Esophagus muscularis mucosa (tissue), 4 donors: ENCODE data around the gene BRSK1. TPM values are rescaled to one million over a fixed set of nuclear protein-coding genes. Genes with fewer than 3 reads are reported as not detected.

ENCODE experiments used
- DNase-seq: peaks from one replicate; pipeline ENCODE4 v3.0.0-alpha.2; 2017; ENCODE audit errors: extremely low spot score
- H3K27ac ChIP-seq, 4 donors: fragments of 200-600 bp; sonication (generic); replicated peaks in 1 of 4; 1 replicate in 3 of 4; 2 replicates in 1 of 4; pipeline ENCODE4 v1.5.1; 2016 to 2019; ENCODE audit warnings: mild to moderate bottlenecking in 1 of 4
- H3K27me3 ChIP-seq, 4 donors: fragments of 200-600 bp; sonication (generic); one replicate each; pipeline versions ENCODE4 v1.5.1 to v1.6.0; 2016 to 2019
- H3K36me3 ChIP-seq, 4 donors: fragments of 200-600 bp; sonication (generic); one replicate each; pipeline ENCODE4 v1.5.1; 2016 to 2019
- H3K4me1 ChIP-seq, 4 donors: fragments of 200-600 bp; sonication (generic); one replicate each; pipeline ENCODE4 v1.5.1; 2016 to 2019
- H3K4me3 ChIP-seq, 4 donors: fragments of 200-600 bp; sonication (generic); 1 replicate in 2 of 4; 2 replicates in 2 of 4; pipeline ENCODE4 v1.5.1; 2016 to 2019; ENCODE audit warnings: mild to moderate bottlenecking in 4 of 4, moderate library complexity in 1 of 4
- H3K9me3 ChIP-seq, 4 donors: fragments of 200-600 bp; sonication (generic); 1 replicate in 3 of 4; 2 replicates in 1 of 4; pipeline ENCODE4 v1.5.1; 2016 to 2019
- CTCF ChIP-seq, 3 experiments: fragments of 200-600 bp in 2 of 3; fragments of 450-650 bp in 1 of 3; sonication (generic) in 2 of 3; IDR thresholded peaks; one replicate each; pipeline ENCODE4 v1.5.1; 2017 to 2019; ENCODE audit warnings: antibody characterized with exemption in 3 of 3, mild to moderate bottlenecking in 2 of 3, moderate library complexity in 1 of 3
- EP300 ChIP-seq: sonication (generic); formaldehyde crosslinking; IDR thresholded peaks from one replicate; pipeline ENCODE4 v1.6.1; 2017; ENCODE audit warnings: antibody characterized with exemption
- POLR2A ChIP-seq: fragments of 450-650 bp; IDR thresholded peaks from one replicate; pipeline ENCODE4 v1.6.1; 2017; ENCODE audit warnings: antibody characterized with exemption, moderate library complexity, mild to moderate bottlenecking, low read depth
- POLR2AphosphoS5 ChIP-seq, 2 donors: sonication (generic); formaldehyde crosslinking; IDR thresholded peaks; one replicate each; pipeline ENCODE4 v1.6.1; 2017; ENCODE audit warnings: antibody characterized with exemption in 2 of 2
- WGBS: methylation state at CpG from one replicate; pipeline ENCODE4 v1.1.5; 2018; 5-methylcytosine and 5-hydroxymethylcytosine counted together
- intact Hi-C: fragments of 100-400 bp; cut with DNase I; formaldehyde crosslinking; loops from one replicate; pipeline ENCODE4 v1.15.1; 2023
- small RNA-seq, 3 donors: library from RNA; depleted of rRNA; stranded (forward); fragments of <200 nt; gene quantifications; one replicate each; pipeline ENCODE3, GENCODE V24; 2016
- total RNA-seq, 4 donors: library from RNA; depleted of rRNA; stranded (reverse); fragments of >200 nt; gene quantifications; one replicate each; pipeline versions ENCODE4 v1.1.0 to v1.2.1, GENCODE V29; 2016

Gene BRSK1
- total RNA-seq, 4 donors from 2014 or later, result 3.3 to 16.9 (median 6.7) TPM

GRCh38 chr19:55355213-55355821 lies 71.5 kb downstream of the BRSK1 start:
- Histone ChIP-seq H3K36me3 (no peaks in the 10 kb centered on the region), H3K4me3 (no peak overlapping the region), H3K9me3 (no peaks in the 10 kb centered on the region), H3K4me1 (peaks cover 18 to 23% (median 20%) of the 10 kb centered on the region in 4 donors), H3K27ac (no peak overlapping the region), H3K27me3 (peaks cover 11 to 80% (median 44%) of the 10 kb centered on the region in 4 donors)
- DNase-seq, result no peak
- WGBS, result 32% methylated on average over 12 of the region's 13 CpGs
- TF ChIP-seq POLR2AphosphoS5 (IDR thresholded peaks at IDR 0.05), result no peak
- TF ChIP-seq EP300, result no peak
- intact Hi-C loops, result no loop called here

- H3K27me3 ChIP-seq, result peaks cover 8 to 76% (median 15%) of the 10 kb centered on the region in 4 donors
- peaks cover 13 to 15% (median 14%) of the 10 kb centered on the region in 4 donors for H3K4me1 ChIP-seq
- WGBS, result 100% methylated on average over 2 of the region's 19 CpGs
- intact Hi-C loops, result no loop called here
- H3K36me3 ChIP-seq, result no peaks in the 10 kb centered on the region
- DNase-seq, result no peak
- H3K27ac ChIP-seq, result no peak overlapping the region
- TF ChIP-seq POLR2AphosphoS5 (IDR thresholded peaks at IDR 0.05) (no peak), POLR2A (no peak), CTCF (IDR thresholded peaks at IDR 0.05) (no peak), EP300 (no peak)
- H3K4me3 ChIP-seq, result no peak overlapping the region
- H3K9me3 ChIP-seq, result no peaks in the 10 kb centered on the region
These were observed 74.7 kb downstream of the BRSK1 start for GRCh38 chr19:55358493-55358892.

- WGBS, result 77% methylated on average over 31 of the region's 32 CpGs
- Histone ChIP-seq H3K27ac (no peak overlapping the region), H3K4me3 (no peak overlapping the region), H3K4me1 (peaks cover 6 to 8% (median 7%) of the 10 kb centered on the region in 4 donors), H3K36me3 (no peaks in the 10 kb centered on the region), H3K9me3 (no peaks in the 10 kb centered on the region), H3K27me3 (peaks cover 3 to 69% (median 8%) of the 10 kb centered on the region in 4 donors)
- TF ChIP-seq POLR2A, result no peak
- no peak for TF ChIP-seq POLR2AphosphoS5 (IDR thresholded peaks at IDR 0.05)
- no peak for TF ChIP-seq CTCF (IDR thresholded peaks at IDR 0.05)
- no peak for TF ChIP-seq EP300
- intact Hi-C loops, result no loop called here
- no peak for DNase-seq
These were observed 75.4 kb downstream of the BRSK1 start for GRCh38 chr19:55358943-55359908.

- H3K27me3 ChIP-seq, result peaks cover 0 to 59% (median 0%) of the 10 kb centered on the region in 4 donors
- intact Hi-C loops, result no loop called here
These were observed 77.1 kb downstream of the BRSK1 start for GRCh38 chr19:55360902-55361301.

More at GRCh38 chr19:55360902-55361301, 77.1 kb downstream of the BRSK1 start:
- TF ChIP-seq POLR2AphosphoS5 (IDR thresholded peaks at IDR 0.05) (no peak), CTCF (IDR thresholded peaks at IDR 0.05) (no peak), EP300 (no peak), POLR2A (no peak)
- H3K27ac ChIP-seq, result no peak overlapping the region
- no peaks in the 10 kb centered on the region for H3K9me3 ChIP-seq
- H3K36me3 ChIP-seq, result no peaks in the 10 kb centered on the region
- no peak overlapping the region for H3K4me3 ChIP-seq
- no peak for DNase-seq
- 96% methylated on average over 15 of the region's 16 CpGs for whole genome bisulfite sequencing
- no peaks in the 10 kb centered on the region for H3K4me1 ChIP-seq

Small RNA genes within 50 kb of the gene (small RNA-seq; reads per million reads assigned to genes)
- gene MIR6802 (0 to 0.08 (median 0) reads per million in 3 donors), gene MIR6803 (0 to 0.25 (median 0.19) reads per million in 3 donors)

Other genes with a start within 250 kb of the BRSK1 start
- under 1 TPM in 2 of 4 donors, not detected in 2; 0.13 to 0.29 TPM for gene GP6, start 245.7 kb upstream of the BRSK1 start, total RNA-seq
- 10 to 100 TPM; 11.1 to 16.4 (median 12.3) TPM for gene RDH13, start 220.8 kb upstream of the BRSK1 start, total RNA-seq
- gene EPS8L1, start 208.1 kb upstream of the BRSK1 start, total RNA-seq, result 1 to 10 TPM; 1.0 to 8.7 (median 1.2) TPM
- 100 to 1,000 TPM; 257 to 451 (median 351) TPM for gene PPP1R12C, start 166.4 kb upstream of the BRSK1 start, total RNA-seq
- gene TNNT1, start 134.8 kb upstream of the BRSK1 start, total RNA-seq, result 1 to 10 TPM in 1 of 4 donors, not detected in 3; 2.0 TPM
- gene TNNI3, start 126.3 kb upstream of the BRSK1 start, total RNA-seq, result not detected
- gene DNAAF3, start 117.4 kb upstream of the BRSK1 start, total RNA-seq, result under 1 TPM in 1 of 4 donors, not detected in 3; 0.83 TPM
- gene SYT5, start 103.7 kb upstream of the BRSK1 start, total RNA-seq, result 1 to 10 TPM in 2 of 4 donors, under 1 TPM in 1, not detected in 1; 0.80 to 2.1 (median 1.7) TPM
- 1 to 10 TPM in 2 of 4 donors, under 1 TPM in 2; 0.42 to 2.7 (median 1.4) TPM for gene PTPRH, start 74.5 kb upstream of the BRSK1 start, total RNA-seq
- gene TMEM86B, start 55.2 kb upstream of the BRSK1 start, total RNA-seq, result 1 to 10 TPM; 1.7 to 2.8 (median 2.4) TPM
- 10 to 100 TPM; 37.4 to 75.5 (median 45.6) TPM for gene PPP6R1, start 25.0 kb upstream of the BRSK1 start, total RNA-seq
- 10 to 100 TPM; 28.5 to 44.0 (median 32.2) TPM for gene HSPBP1, start 3.9 kb upstream of the BRSK1 start, total RNA-seq
- 1 to 10 TPM in 3 of 4 donors, under 1 TPM in 1; 0.83 to 5.2 (median 2.7) TPM for gene TMEM150B, start 41.3 kb downstream of the BRSK1 start, total RNA-seq
- gene KMT5C, start 55.9 kb downstream of the BRSK1 start, total RNA-seq, result 1 to 10 TPM; 5.0 to 8.7 (median 8.1) TPM
- gene COX6B2, start 70.7 kb downstream of the BRSK1 start, total RNA-seq, result under 1 TPM in 1 of 4 donors, not detected in 3; 0.19 TPM
- gene GARIN5B, start 79.3 kb downstream of the BRSK1 start, total RNA-seq, result not detected
- under 1 TPM in 2 of 4 donors, not detected in 2; 0.33 to 0.34 TPM for gene IL11, start 86.5 kb downstream of the BRSK1 start, total RNA-seq
- not detected for gene TMEM190, start 92.8 kb downstream of the BRSK1 start, total RNA-seq
- 1 to 10 TPM in 2 of 4 donors, under 1 TPM in 2; 0.83 to 7.5 (median 1.00) TPM for gene TMEM238, start 100.3 kb downstream of the BRSK1 start, total RNA-seq
- gene RPL28, start 101.9 kb downstream of the BRSK1 start, total RNA-seq, result 100 to 1,000 TPM; 263 to 419 (median 369) TPM
- 10 to 100 TPM in 3 of 4 donors, 1 to 10 TPM in 1; 9.1 to 37.9 (median 22.0) TPM for gene UBE2S, start 123.8 kb downstream of the BRSK1 start, total RNA-seq
- under 1 TPM in 2 of 4 donors, not detected in 2; under 0.01 to 0.13 TPM for gene SHISA7, start 159.3 kb downstream of the BRSK1 start, total RNA-seq
- 100 to 1,000 TPM in 1 of 4 donors, 10 to 100 TPM in 3; 66.8 to 104 (median 77.7) TPM for gene ISOC2, start 177.6 kb downstream of the BRSK1 start, total RNA-seq
- gene C19orf85, start 180.8 kb downstream of the BRSK1 start, total RNA-seq, result not detected
- gene ZNF628, start 192.6 kb downstream of the BRSK1 start, total RNA-seq, result 10 to 100 TPM in 3 of 4 donors, 1 to 10 TPM in 1; 5.1 to 16.6 (median 11.9) TPM
- gene NAT14, start 201.2 kb downstream of the BRSK1 start, total RNA-seq, result 10 to 100 TPM in 3 of 4 donors, 1 to 10 TPM in 1; 5.8 to 14.2 (median 10.2) TPM
- gene SSC5D, start 204.4 kb downstream of the BRSK1 start, total RNA-seq, result 10 to 100 TPM in 3 of 4 donors, 1 to 10 TPM in 1; 9.5 to 41.2 (median 14.6) TPM